B cell (primary cell): ENCODE data around the gene MED12L.

Experiments used
- CTCF ChIP-seq: fragments of 200-600 bp; IDR thresholded peaks from one replicate; pipeline ENCODE4 v1.8.0; 2022; ENCODE audit warnings: antibody characterized with exemption, mild to moderate bottlenecking
- EZH2 ChIP-seq: IDR thresholded peaks from 2 replicates; pipeline ENCODE4 v1.6.1; 2012; ENCODE audit warnings: borderline replicate concordance, low read depth, mild to moderate bottlenecking, moderate library complexity, low read length; ENCODE audit not compliant: insufficient read depth, poor library complexity, severe bottlenecking

GRCh38 chr3:151366993-151367392 is 281.5 kb downstream of the MED12L start:
- TF ChIP-seq CTCF, result no peak
- no peak for TF ChIP-seq EZH2
